ENCODE results near the gene SLC9A9.

SLC9A9 gene

GRCh38 chr3:143418391-143418790 is 429.9 kb downstream of the SLC9A9 start:
- no peak for TF ChIP-seq CTCF (conservative IDR thresholded peaks at IDR 0.05; ENCODE audit: low read depth, low read length)
- H3K4me3 ChIP-seq (ENCODE audit: low read depth, low read length) = no peak overlapping the region
- DNase-seq (ENCODE audit: low read depth) = no peak

DNA sequence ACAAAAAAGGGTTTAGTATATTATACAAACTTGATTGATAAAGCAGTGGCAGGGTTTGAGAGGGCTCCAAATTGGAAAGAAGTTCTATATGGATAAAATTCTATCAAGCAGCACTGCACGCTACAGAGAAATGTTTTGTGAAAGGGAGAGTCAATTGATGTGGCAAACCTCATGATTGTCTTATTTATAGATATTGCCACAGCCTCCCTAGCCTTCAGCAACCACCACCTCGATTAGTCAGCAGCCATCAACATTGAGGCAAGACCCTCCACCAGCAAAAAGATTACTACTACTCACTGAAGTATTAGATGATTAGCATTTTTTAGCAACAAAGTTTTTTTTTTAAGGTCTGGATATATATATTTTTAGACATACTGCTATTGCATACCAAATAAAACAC is 432.0 kb downstream of the SLC9A9 start:
- TF ChIP-seq CTCF (conservative IDR thresholded peaks at IDR 0.05; ENCODE audit: low read depth, low read length) = no peak
- DNase-seq (ENCODE audit: low read depth) = no peak
- no peak overlapping the region for H3K4me3 ChIP-seq (ENCODE audit: low read depth, low read length)

DNA sequence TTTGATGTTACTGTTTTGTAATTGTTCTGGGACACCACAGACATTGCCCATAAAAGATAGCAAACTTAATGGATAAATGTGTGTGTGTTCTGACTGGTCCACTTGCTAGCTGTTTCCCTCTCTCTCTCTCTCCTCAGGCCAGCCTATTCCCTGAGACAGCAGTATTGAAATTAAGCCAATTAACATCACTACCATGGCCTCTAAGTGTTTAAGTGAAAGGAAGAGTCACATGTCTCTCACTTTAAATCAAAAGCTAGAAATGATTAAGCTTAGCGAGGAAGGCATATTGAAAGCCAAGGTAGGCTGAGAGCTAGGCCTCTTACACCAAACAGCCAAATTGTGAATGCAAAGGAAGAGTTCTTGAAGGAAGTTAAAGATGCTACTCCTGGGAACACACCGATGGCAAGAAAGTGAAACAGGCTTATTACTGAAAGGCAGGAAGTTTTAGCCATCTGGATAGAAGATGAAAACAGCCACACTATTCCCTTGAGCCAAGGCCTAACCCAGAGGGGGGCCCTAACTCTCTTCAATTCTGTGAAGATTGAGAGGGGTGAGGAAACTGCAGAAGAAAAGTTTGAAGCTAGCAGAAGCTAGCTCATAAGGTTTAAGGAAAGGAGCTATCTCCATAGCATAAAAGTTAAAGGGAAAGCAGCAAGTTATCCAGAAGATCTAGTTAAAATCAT is 433.6 kb downstream of the SLC9A9 start:
- no peak overlapping the region for H3K4me3 ChIP-seq (ENCODE audit: low read depth, low read length)
- no peak for TF ChIP-seq CTCF (conservative IDR thresholded peaks at IDR 0.05; ENCODE audit: low read depth, low read length)
- DNase-seq (ENCODE audit: low read depth) = no peak

DNA sequence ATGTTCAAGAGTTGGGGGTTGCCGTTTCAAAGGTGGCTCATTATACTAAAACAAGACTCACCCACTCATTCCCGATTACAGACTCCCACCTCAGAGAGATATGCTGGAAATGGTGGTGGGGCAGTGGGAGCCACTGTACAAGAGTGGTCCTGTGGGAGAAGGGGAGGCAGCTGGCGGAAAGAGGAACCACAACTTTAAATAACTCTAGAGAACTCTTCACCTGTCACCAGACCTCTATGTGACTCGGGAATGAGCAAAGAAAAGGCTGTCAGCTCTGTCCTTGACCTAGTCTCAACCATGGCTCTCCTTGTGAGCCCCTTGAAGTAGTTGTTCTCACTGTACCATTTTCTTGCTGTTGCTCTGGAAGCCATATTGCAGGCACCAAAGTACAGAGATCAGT is 434.9 kb downstream of the SLC9A9 start:
- no peak overlapping the region for H3K4me3 ChIP-seq (ENCODE audit: low read depth, low read length)
- no peak for DNase-seq (ENCODE audit: low read depth)
- no peak for TF ChIP-seq CTCF (conservative IDR thresholded peaks at IDR 0.05; ENCODE audit: low read depth, low read length)

DNA sequence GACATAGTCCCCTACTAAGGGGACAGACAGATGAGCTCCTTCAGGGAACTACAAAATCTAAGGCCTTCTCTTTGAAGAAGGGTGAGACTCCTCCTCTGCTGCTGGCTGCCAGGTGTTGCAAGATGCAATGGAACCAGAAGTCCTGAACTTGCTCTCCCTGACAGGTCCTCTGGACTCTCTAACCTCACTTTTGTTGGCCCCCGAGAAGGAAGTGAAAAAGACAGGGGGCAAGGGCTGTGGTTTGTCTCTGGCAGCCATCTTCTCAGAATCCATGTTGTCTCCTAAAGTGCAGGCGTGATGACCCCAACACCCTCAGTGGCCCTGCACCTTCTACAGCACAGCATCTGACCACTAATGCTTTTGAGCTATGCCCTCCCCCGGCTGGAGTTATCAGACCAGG is 436.2 kb downstream of the SLC9A9 start:
- no peak for TF ChIP-seq CTCF (conservative IDR thresholded peaks at IDR 0.05; ENCODE audit: low read depth, low read length)
- H3K4me3 ChIP-seq (ENCODE audit: low read depth, low read length) = no peak overlapping the region
- no peak for DNase-seq (ENCODE audit: low read depth)

GRCh38 chr3:143410259-143410658 is 438.0 kb downstream of the SLC9A9 start:
- no peak overlapping the region for H3K4me3 ChIP-seq (ENCODE audit: low read depth, low read length)
- TF ChIP-seq CTCF (conservative IDR thresholded peaks at IDR 0.05; ENCODE audit: low read depth, low read length) = no peak
- no peak for DNase-seq (ENCODE audit: low read depth)

DNA sequence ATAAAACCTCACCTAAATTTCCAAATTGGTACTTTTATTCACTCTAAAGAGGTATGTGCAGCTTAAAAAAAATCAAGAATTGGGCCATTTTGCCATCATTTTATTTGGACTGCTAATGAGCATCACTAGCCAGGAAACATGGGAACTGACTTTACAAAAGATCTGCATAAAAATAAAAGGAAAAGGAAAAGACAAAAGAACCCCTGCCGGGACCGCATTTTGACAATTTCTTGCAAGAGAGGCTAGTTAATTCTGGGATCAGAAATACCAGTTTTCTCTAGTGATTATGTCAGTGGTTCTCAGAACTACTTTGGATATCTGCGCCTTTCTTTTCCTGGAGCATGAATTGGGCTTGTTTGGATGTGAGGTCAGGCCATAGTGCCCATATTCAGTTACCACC is 439.5 kb downstream of the SLC9A9 start:
- no peak overlapping the region for H3K4me3 ChIP-seq (ENCODE audit: low read depth, low read length)
- no peak for TF ChIP-seq CTCF (conservative IDR thresholded peaks at IDR 0.05; ENCODE audit: low read depth, low read length)
- DNase-seq (ENCODE audit: low read depth) = no peak
